ENCODE results near the gene PZP.
"Not testable (repeated sequence)": the region's sequence is repeated elsewhere in the genome, so short reads cannot be mapped to it uniquely, and the experiment has no call there.

The PZP gene

GRCh38 chr12:9208229-9208628 lies at the start of gene PZP:
Gene PZP, minus strand, starts transcription at chr12:9208395. Its CDS starts 54 bp downstream, at chr12:9208341.
- no peak within 1 kb of the TSS for H3K27ac ChIP-seq
- no peak for DNase-seq (ENCODE audit: low read depth, low spot score)

- H3K27ac ChIP-seq, result no peak overlapping the region
- DNase-seq (ENCODE audit: low read depth, low spot score), result no peak
Observed at GRCh38 chr12:9256758-9257405, 48.7 kb upstream of the PZP start.

- no peak for DNase-seq (ENCODE audit: low read depth, low spot score)
Observed at GRCh38 chr12:9256341-9256740, 48.1 kb upstream of the PZP start.

GRCh38 chr12:9255837-9256236 lies 47.6 kb upstream of the PZP start:
- DNase-seq (ENCODE audit: low read depth, low spot score), result no peak
- no peak overlapping the region for H3K27ac ChIP-seq

More at GRCh38 chr12:9256341-9256740, 48.1 kb upstream of the PZP start:
- H3K27ac ChIP-seq, result no peak overlapping the region

GRCh38 chr12:9253464-9253863 lies 45.3 kb upstream of the PZP start:
- H3K27ac ChIP-seq, result no peak overlapping the region

GRCh38 chr12:9252791-9253190 lies 44.6 kb upstream of the PZP start:
- H3K27ac ChIP-seq; DNase-seq (ENCODE audit: low read depth, low spot score): not testable (repeated sequence)

More at GRCh38 chr12:9253464-9253863, 45.3 kb upstream of the PZP start:
- no peak for DNase-seq (ENCODE audit: low read depth, low spot score)

- H3K27ac ChIP-seq, result no peak overlapping the region
- DNase-seq (ENCODE audit: low read depth, low spot score), result no peak
Observed at GRCh38 chr12:9252256-9252655, 44.1 kb upstream of the PZP start.

- no peak for DNase-seq (ENCODE audit: low read depth, low spot score)
- no peak overlapping the region for H3K27ac ChIP-seq
Observed at GRCh38 chr12:9248435-9248834, 40.2 kb upstream of the PZP start.

GRCh38 chr12:9244894-9245293 lies 36.7 kb upstream of the PZP start:
- peak; percentile 6 for DNase-seq (ENCODE audit: low read depth, low spot score)
- H3K27ac ChIP-seq, result no peak overlapping the region

- no peak for DNase-seq (ENCODE audit: low read depth, low spot score)
- no peak overlapping the region for H3K27ac ChIP-seq
Observed at GRCh38 chr12:9243999-9244649, 35.9 kb upstream of the PZP start.

GRCh38 chr12:9241301-9241700 lies 33.1 kb upstream of the PZP start:
- DNase-seq (ENCODE audit: low read depth, low spot score), result no peak
- no peak overlapping the region for H3K27ac ChIP-seq

GRCh38 chr12:9240776-9241175 lies 32.6 kb upstream of the PZP start:
- no peak for DNase-seq (ENCODE audit: low read depth, low spot score)
- no peak overlapping the region for H3K27ac ChIP-seq

- DNase-seq (ENCODE audit: low read depth, low spot score), result not testable (repeated sequence)
Observed at GRCh38 chr12:9240004-9240635, 31.9 kb upstream of the PZP start.

GRCh38 chr12:9237286-9237685 lies 29.1 kb upstream of the PZP start:
- no peak overlapping the region for H3K27ac ChIP-seq
- no peak for DNase-seq (ENCODE audit: low read depth, low spot score)

More at GRCh38 chr12:9240004-9240635, 31.9 kb upstream of the PZP start:
- H3K27ac ChIP-seq, result not testable (repeated sequence)

- DNase-seq (ENCODE audit: low read depth, low spot score), result no peak
- no peak overlapping the region for H3K27ac ChIP-seq
Observed at GRCh38 chr12:9235519-9235918, 27.3 kb upstream of the PZP start.

GRCh38 chr12:9227950-9228349 lies 19.8 kb upstream of the PZP start:
- no peak overlapping the region for H3K27ac ChIP-seq
- DNase-seq (ENCODE audit: low read depth, low spot score), result no peak

GRCh38 chr12:9223830-9224229 lies 15.6 kb upstream of the PZP start:
- H3K27ac ChIP-seq, result no peak overlapping the region
- no peak for DNase-seq (ENCODE audit: low read depth, low spot score)

- DNase-seq (ENCODE audit: low read depth, low spot score), result peak; percentile 72
- H3K27ac ChIP-seq, result peak overlapping the region; percentile 5
Observed at GRCh38 chr12:9221483-9221882, 13.3 kb upstream of the PZP start.

- H3K27ac ChIP-seq, result peak overlapping the region; percentile 5
- DNase-seq (ENCODE audit: low read depth, low spot score), result not testable (repeated sequence)
Observed at GRCh38 chr12:9221011-9221410, 12.8 kb upstream of the PZP start.

GRCh38 chr12:9214534-9214933 lies 6.3 kb upstream of the PZP start:
- H3K27ac ChIP-seq, result no peak overlapping the region
- DNase-seq (ENCODE audit: low read depth, low spot score), result no peak

GRCh38 chr12:9211687-9212086 lies 3.5 kb upstream of the PZP start:
- DNase-seq (ENCODE audit: low read depth, low spot score), result no peak
- no peak overlapping the region for H3K27ac ChIP-seq
